Activated effector memory CD4-positive, alpha-beta T cell treated with anti-CD3 and anti-CD28 coated beads, Interleukin-2, amount 50 U/mL, for 16 hours (primary cell): ENCODE results near the gene MMEL1.
A peak's percentile ranks its signal among the peaks of the same experiment; 100 is the strongest.
"Not testable (repeated sequence)": the region's sequence is repeated elsewhere in the genome, so short reads cannot be mapped to it uniquely, and the experiment has no call there.

ENCODE experiments used
- DNase-seq: peaks from one replicate; pipeline ENCODE4 v3.0.0-alpha.2; 2020

Gene MMEL1

DNA sequence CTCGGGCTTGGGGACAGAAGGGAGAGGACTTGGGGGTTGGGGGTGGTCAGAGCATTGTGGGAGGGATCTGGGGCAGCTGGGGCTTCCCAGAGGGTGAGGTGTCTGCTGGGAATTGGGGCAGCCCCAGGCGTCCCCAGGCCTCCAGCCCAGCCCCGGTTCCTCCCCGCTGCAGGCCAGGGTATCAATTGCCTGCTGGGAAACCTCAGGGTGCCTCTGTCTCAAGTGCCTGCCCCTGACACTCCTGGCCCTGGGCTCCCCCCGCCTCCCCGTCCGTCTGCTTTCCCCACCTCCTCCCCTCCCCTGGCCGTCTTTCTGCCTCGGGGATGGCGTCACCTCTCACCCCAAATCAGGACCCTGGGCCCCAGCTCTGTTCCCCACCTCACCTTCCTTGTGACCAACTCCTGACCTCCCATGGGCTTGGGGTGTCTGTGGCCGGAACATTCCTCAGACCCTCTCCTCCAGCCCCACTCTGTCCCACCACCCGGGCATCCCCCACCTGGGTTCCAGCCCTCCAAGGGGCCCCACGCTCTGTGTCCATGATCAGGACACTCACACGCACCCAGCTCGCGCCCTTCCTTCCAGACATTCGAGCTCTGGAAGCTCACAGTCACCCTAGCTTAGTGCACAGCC is 64.5 kb downstream of the MMEL1 start:
- DNase-seq, result not testable (repeated sequence)

DNA sequence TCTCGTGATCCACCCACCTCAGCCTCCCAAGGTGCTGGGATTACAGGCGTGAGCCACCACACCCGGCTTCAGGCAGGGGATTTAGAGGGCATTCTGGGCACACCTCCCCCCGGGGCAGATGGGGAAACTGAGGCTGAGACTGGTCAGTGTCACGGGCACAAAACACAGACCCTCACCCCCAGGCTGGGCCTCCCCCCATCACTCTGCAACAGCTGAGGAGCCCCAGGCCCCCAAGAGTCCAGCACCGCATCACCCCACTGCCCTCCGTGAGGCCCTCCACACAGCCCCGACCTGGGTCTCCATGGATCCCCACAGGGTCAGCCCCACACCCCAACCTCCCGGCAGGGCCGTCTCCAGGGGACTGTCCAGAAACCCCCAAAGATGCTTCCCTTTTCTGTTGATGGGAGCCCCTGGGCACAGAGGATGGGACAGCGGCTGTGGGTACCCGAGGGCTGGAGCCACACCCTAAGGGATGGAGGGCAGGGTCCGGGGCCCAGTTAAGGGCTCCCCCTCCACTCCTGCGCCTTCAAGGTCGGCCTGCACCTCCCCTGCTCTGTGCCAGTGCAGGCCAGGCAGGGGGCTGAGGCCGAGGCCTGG is 65.6 kb downstream of the MMEL1 start:
- no peak for DNase-seq

DNA sequence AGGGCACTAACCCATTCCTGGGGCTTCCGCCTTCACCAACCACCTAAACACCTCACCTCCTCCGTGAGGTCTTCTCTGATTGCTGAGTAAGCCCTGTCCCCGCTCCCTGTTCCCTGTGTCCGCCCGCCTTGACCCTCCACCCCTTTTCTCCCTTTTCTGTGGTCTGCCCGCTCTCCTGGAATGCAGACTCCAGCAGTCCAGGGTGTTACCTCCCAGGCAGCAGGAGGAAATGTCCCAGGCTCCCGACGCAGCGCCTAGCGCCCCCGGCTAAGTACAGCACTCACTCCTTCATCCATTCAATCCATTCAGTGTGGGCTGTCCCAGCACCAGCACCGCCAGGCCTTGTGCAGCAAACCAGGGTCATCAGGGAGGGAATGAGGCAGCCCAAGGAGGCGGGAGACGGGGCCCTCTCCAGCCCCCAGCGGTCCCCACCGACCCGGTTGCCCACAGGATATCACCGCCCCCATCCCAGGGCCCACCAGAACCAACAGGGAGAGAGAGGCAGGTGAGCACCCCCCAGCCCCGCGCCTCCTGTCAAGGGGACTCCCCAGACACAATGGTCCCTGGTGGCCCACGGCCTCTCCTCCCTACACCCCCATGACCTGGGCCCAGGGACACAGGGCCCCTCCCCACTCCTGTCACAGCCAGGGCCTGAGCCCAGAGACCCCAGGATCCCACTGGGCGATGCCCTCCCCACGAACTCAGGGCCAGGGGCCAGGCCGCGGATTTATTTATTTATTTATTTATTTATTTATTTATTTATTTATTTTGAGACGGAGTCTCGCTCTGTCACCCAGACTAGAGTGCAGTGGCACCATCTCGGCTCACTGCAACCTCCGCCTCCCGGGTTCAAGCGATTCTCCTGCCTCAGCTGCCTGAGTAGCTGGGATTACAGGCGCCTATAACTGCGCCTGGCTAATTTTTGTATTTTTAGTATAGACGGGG is 66.4 kb downstream of the MMEL1 start:
- no peak for DNase-seq

DNA sequence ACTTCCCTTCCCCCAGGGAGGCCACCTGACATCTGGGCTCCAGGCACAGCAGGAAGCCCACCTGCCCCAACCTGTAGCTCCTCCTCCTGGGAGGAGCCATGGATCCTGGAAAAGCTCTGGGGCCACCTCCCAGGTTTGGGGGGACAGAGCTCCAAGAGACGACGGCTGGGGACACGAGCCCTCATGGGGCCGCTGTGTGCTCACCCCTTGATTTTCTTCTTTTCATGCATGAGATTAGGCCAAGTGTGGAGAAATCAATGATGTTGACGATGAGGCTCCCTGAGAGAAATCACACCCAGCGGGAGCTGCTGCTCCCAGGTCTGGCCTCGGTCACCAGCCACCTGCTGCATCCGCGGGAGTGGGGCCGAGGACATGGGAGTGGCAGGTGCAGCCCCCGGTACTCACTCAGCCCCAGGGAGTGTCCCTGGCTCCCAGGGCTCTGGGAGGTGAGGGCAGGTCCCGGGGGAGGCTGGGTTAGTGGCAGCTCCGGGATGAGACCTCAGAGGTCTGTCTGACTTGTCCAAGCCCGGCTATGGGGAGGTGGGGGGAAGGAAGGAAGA is 67.9 kb downstream of the MMEL1 start:
- DNase-seq, result no peak

DNA sequence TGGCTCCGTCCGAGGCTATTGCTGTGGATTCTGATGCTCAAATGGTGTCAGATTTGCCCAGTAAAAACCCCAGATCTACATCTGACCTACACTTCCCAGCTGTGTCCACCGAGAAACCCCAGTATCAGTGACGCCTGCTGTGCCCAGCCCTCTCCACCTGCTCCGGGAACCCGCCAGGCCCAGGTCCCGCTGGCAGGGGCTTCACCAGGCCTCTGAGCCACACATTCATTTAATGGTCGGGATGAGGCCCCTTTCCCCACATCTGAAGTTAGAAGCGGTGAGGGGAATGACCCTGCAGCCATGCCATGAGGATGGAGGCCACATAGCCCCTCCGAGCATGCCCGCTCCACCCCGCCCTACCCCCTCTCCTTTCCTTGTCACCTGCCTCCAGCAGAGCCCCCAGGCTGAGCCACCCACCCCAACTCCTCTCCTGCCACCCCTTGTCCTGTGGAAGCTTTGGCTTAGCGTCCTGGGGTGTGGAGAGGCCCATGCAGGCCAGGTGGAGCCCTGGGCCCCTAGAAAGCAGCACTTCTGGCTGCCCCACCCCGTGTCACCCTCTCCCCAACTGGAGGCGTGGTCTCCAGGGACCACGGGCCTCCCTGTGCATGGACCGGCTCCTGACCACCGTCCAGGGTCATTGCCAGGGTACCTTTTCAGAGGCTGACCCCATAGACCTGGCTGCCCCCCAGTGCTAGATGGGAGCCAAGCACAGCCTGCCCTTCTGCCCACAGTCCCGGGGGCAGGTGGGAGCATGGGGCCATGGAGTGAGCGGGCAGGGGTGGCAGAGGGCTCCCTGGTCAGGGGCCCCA is 68.6 kb downstream of the MMEL1 start:
- no peak for DNase-seq

DNA sequence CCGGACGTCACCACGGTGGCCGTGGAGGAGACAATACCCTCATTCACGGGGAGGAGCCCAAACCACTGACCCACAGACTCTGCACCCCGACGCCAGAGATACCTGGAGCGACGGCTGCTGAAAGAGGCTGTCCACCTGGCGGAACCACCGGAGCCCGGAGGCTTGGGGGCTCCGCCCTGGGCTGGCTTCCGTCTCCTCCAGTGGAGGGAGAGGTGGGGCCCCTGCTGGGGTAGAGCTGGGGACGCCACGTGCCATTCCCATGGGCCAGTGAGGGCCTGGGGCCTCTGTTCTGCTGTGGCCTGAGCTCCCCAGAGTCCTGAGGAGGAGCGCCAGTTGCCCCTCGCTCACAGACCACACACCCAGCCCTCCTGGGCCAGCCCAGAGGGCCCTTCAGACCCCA is 69.6 kb downstream of the MMEL1 start:
- DNase-seq, result no peak

DNA sequence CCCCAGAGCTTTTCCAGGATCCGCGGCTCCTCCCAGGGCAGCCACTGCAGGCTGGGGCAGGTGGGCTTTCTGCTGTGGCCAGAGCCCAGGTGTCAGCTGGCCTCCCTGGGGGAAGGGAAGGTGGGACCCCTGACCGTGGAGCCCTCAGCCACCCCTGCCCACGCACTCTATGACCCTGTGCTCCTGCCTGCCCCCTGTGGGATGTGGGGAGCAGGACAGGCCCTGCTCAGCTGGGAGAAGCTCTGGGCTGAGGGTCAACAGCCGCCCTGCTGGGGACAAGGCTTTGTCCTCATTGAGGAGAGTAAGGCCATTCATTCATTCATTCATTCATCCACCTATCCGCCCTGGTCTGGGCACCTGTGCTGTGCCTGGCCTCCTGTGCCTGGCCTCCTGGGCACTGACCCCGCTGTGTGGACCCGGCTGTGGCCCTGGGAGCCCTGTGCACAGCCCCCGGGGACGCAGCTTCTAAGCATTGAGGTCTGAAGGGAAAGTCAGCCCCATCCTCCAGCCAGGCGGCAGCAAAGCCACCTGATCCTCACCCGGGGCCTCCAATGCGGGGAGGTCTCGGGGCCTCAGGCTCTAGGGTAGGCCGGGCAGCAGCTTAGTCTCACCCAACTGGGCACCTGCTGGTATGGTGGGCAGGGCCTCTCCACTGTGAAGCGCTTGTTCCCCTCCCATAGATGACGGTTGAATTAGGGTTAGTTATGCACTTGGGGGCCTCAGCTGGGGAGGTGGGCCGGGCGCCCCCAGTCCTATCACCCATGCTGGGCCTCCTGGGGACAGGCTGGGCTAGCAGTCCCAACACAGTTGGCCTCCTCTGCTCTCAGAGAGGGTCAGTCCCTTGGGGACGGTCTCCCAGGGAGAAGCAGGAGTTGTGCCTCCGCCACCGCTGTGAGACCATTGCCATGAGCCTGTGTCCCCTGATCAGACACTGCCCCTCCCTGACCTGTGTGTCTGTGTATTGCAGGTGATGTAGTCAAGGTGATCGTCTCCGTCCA is 70.6 kb downstream of the MMEL1 start:
- DNase-seq, result no peak

DNA sequence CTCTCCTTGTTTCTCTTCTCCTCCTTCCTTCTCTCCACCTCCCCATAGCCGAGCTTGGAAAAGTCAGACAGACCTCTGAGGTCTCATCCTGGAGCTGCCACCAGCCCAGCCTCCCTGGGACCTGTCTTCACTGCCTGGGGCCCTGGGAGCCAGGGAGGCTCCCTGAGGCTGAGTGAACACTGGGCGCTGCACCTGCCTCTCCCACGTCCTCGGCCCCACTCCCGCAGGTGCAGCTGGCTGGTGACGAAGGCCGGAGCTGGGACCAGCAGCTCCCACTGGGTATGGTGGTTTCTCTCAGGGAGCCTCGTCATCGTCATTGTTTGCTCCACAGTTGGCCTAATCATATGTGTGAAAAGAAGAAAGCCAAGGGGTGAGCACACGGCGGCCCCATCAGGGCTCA is 71.4 kb downstream of the MMEL1 start:
- no peak for DNase-seq

DNA sequence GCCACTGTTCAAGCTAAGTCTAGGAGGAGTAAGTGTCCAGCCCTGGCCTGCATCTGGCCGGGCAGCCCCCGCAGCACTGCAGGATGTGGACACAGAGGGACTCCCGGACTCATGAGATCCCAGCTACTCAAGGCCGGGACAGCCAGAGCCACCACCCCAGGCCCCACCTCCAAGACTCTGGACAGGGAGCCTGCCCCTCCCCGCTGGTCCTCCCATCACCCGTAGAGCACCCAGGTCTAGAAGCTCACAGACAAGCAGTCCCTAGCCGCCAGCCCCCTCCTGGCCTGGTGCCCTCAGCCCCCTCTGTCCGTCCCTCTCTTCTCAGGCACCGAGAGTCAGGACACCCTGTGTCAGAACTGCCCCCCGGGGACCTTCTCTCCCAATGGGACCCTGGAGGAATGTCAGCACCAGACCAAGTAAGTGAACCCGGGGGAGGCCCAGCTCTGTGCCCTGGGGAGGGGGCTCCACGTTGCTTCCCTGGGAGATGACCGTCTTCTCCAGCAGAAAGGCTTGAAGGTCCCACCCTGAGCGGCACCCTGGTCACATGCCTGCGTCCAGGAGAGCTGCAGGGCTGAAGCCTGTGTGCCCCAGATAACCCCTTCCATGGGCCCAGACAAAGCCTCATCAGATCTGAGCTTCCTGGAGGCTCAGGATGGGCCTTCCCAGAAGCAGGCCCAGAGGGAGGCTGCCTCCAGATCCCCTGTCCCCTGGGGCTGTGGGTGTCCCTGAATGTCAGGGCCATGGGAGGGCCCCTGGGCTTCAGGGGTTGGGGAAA is 72.3 kb downstream of the MMEL1 start:
- no peak for DNase-seq

DNA sequence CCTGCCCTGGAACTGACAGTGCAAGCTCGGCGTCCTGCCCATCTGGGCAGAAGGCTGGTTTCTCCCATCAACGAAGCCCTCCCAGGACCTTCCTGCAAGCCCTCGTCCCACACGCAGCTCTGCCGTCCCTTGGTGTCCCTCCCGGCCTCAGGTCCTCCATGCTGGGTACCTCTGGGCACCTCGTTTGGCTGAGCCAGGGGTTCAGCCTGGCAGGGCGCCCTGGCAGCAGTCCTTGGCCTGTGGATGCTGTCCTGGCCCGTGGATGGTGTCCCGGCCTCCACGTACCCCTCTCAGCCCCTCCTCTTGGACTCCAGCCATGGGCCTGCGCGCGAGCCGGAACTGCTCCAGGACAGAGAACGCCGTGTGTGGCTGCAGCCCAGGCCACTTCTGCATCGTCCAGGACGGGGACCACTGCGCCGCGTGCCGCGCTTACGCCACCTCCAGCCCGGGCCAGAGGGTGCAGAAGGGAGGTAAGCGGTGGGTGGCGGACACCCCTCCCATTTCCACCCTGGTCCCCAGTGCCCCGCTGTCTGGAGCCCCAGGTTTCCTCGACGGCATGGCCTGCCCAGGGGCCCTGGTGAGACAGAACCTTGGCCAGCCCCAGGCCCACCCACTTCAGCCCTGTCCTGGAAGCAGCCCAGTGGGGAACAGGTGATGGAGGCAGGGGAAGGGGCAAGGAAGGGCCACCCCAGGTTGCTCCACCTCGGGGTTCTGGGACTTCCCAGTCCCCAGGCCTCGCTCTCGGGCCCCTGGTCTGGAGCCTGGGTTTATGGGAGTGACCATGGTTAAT is 73.1 kb downstream of the MMEL1 start:
- no peak for DNase-seq

DNA sequence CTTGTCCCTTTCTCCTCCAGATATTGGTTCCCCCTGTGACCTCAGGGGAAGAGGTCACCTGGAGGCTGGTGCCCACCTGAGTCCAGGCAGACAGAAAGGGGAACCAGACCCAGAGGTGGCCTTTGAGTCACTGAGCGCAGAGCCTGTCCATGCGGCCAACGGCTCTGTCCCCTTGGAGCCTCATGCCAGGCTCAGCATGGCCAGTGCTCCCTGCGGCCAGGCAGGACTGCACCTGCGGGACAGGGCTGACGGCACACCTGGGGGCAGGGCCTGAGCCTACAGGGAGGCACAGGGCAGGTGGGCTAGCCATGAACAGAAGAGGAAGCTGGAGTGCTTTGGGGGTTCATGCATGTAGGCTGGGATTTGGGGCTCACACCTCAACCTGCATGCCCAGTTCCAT is 74.0 kb downstream of the MMEL1 start:
- no peak for DNase-seq

DNA sequence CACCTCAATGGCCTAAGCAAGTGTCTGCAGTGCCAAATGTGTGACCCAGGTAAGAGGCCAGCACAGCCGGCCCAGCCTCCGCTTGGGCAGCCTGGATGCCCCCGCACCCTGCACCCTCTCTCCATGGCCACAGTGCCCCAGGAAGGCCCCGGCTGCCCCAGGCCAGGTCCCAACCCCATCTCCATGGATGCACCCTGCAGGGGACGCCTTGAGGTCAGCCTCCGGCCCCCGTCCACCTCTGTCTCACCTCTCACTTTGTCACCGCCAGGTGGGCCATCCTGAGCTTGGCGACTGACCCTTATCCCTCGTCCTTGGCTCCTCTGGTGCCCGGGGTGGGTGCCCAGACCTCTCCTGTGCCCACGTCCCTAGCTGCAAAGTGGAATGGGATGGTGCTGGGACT is 74.4 kb downstream of the MMEL1 start:
- no peak for DNase-seq

DNA sequence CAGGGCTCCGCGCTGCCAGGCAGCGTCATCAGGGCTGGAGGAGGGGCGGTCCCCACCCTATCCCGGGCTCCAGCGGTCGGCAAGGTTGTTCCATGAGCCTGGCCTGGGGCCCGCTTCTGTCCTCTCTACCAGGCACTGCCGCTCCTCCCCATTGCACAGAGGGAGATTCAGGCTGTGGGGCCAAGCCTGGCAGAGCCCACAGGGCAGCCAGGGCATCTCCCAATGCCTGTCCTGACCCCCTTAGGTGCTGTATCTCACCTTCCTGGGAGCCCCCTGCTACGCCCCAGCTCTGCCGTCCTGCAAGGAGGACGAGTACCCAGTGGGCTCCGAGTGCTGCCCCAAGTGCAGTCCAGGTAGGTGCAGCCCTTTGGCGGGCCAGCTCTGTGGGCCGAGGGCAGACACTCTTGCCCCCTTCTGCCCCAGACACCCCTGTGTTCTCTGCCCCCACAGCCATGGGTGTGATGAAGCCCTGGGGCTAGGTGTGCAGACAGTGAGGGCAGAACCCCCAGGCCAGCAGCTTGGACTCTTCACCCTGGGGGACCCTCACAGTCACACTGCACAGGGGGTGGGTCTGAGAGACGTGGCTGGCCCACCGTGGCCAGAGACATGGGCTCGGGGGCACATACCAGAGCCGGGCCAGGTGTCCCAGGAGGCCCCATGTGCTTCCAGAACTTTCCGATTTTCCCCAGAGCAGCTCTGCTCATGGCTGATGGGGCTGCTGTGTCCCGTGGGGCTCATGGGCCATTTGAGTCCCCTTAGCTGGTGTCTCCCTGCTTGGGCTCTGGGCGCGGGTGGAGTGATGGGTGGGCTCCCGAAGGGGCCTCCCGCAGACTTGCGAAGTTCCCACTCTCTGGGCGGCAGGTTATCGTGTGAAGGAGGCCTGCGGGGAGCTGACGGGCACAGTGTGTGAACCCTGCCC is 75.1 kb downstream of the MMEL1 start:
- no peak for DNase-seq

DNA sequence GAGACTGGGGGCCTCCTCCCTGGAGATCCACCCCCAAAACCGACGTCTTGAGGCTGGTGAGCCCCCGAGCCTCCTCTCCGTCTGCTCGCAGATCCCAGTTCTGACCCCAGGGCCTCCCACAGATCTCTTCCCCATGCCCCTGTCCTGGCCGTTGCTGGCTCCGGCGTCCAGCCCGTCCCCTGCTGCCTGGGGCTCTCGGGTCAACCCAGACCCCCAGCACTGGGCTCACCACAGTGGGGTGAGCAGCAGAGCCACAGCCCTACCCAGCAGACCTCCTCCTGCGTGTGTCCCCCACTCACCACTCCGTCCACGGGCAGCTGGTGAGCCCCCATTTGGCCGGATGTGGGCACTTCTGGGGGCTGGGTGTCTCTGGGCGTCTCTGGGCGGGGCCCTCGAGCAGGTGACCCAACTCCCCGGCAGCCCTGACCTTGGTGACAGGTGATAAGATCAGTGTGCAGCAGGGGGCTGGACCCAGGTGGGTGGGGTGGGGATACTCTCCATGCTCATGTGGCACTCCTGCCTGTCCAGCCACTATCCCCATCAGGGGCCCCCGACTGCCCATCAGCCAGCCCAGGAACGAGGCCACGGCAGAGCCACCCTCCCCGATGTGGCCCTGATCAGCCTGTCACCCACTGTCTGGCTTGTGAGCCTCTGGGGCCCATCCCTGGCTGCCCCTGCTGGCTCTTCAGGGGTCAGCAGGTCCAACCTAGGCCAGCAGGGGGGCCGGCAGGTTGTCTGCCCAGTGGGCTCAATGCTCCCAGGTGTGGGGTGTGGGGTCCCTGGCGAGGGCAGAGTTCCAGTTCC is 75.9 kb downstream of the MMEL1 start:
- peak; percentile 77 for DNase-seq

DNA sequence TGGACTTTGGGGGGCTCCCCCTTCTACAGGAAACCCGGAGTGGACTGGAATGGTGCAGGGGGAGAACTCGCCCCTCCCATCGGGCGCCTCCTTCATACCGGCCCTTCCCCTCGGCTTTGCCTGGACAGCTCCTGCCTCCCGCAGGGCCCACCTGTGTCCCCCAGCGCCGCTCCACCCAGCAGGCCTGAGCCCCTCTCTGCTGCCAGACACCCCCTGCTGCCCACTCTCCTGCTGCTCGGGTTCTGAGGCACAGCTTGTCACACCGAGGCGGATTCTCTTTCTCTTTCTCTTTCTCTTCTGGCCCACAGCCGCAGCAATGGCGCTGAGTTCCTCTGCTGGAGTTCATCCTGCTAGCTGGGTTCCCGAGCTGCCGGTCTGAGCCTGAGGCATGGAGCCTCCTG is 76.5 kb downstream of the MMEL1 start, which contains the start of gene TNFRSF14:
TNFRSF14 (plus strand) TSS at position 95 of the 401 bp plus-strand sequence; CDS start at position 389, 294 bp downstream.
- DNase-seq, result peak; percentile 90

DNA sequence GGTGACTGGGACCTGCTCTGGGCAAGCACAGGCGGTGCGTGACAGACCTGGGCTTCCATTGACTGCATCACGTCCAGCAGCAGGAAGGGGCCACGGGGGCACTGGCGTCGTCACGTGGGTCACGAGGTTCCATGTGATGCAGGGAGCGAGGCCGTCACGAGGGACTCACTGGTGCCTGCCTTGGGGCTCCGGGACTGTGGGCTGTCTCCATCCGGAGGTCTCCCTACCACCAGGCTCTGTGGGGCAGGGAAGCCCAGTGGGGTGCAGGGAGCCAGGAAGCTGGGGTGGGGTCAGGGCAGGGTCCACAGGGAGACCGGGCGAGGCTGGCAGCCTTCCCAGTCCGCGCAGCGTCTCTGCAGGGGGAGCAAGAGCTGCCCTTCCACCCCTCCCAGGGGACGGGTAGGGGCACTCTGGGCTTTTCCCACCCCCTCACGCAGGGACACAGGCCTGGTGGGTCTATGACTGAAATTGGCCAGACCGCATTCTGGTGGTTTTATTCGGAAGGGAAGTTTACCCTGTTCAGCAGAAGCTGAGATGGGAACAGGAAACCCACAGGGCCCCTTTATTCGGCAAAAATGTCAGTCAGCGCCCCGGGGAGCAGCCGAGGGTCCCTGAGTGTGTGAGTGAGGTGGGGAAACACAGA is 77.1 kb downstream of the MMEL1 start:
- DNase-seq, result peak; percentile 89
